Stimulated activated CD8-positive, alpha-beta memory T cell treated with anti-CD3 and anti-CD28 coated beads, Interleukin-7, amount 100 ng/mL, for 24 hours (primary cell): ENCODE results near the gene TMEM248.
"Not testable (repeated sequence)": the region's sequence is repeated elsewhere in the genome, so short reads cannot be mapped to it uniquely, and the experiment has no call there.

Source experiments
- DNase-seq: peaks from one replicate; pipeline ENCODE4 v3.0.0-alpha.2; 2020; ENCODE audit warnings: low read depth

Gene TMEM248

DNA sequence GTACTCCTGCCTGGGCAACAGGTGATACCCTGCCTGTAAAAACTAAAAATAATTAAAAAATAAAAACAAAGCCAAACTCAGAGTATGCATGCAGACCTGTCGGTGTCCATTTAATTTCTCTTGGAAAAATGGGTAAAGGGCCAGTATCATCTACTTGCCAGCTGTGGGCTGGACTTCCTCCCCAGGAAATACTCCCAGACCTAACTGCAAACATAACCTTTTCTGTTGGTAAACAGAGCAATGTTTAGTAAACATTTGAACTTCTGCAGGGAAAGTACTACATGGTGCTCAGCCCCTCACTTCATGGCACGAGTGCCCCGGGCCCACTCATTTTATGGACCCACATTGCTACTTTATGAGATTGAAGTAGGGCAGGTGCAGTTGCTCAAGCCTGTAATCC is 10.2 kb upstream of the TMEM248 start:
- no peak for DNase-seq

DNA sequence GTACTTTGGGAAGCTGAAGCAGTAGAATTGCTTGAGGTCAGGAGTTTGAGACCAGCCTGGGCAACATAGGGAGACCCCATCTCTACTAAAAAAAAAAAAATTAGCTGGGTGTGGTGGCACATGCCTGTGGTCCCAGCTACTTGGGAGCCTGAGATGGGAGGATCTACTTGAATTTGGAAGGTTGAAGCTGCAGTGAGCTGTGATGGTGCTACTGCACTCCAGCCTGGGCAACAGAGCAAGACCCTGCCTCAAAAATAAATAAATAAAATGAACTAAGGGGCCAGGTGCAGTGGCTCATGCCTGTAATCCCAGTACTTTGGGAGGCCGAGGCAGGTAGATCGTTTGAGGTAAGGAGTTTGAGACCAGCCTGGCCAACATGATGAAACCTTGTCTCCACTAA is 9.8 kb upstream of the TMEM248 start:
- DNase-seq, result not testable (repeated sequence)

DNA sequence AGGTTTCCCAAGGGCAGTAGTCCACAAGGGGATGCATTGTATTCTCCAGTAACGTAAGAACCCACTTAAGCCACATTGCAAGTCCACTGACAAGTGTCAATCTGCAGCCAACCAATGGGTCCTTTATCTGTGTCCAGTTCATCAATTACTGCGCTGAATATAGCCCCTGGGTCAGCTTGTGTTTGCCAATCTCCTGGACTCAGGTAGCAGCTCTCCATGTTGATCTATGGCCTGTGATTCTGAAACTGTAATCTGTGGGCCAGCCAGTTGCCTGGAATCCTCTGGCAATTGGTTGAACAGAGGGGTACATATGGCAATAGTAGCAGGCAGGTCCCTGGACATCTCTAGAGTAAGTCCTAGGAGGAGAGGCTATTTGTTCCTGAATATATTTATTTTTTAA is 8.8 kb upstream of the TMEM248 start:
- DNase-seq, result no peak

DNA sequence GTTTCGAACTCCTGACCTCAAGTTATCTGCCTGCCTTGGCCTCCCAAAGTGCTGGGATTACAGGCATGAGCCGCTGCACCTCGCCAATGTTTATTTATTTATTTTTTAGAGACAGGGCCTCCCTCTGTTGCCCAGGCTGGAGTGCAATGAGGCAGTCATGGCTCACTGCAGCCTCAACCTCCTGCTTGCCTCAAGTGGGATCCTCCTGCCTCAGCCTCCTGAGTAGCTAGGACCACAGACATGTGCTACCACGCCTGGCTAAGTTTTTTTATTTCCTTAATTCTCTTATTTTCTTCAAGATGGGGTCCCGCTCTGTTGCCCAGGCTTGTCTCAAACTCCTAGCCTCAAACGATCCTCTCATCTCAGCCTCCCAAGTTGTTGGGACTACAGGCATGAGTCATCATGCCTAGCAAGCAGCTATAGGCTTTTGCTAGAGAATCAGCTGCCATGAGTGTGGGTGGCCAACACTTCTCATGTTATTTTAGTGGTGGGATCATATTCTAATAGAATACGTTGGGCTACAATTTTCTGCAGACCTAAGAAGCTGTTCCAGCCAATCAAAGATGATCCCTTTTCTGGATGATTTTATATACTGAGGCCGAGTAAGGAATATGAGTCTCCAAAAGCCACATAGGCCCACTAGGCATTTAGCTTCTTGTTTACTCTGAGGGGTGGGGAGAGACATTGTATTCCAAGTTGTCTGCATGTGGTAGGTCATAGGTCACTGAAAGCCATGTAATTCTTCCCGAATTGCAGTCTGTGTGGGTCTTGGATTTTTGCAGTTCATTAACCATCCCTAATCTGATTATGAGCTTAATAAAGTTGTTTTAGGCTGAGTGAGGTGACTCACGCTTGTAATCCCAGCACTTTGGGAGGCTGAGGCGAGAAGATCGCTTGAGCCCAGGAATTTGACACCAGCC is 7.6 kb upstream of the TMEM248 start:
- no peak for DNase-seq

DNA sequence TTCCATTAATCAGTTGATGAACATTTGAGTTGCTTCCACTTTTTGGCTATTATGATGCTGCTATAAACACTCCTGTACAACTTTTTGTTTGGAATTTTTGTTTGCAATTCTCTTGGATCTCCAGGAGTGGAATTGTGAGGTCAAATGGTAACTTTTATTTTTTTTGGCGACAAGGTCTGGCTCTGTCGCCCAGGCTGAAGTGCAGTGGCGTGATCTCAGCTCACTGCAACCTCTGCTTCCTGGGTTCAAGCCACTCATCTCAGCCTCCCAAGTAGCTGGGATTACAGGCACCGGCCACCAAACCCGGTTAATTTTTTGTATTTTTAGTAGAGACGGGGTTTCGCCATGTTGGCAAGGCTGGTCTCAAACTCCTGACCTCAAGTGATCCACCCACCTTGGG is 3.1 kb upstream of the TMEM248 start:
- not testable (repeated sequence) for DNase-seq

DNA sequence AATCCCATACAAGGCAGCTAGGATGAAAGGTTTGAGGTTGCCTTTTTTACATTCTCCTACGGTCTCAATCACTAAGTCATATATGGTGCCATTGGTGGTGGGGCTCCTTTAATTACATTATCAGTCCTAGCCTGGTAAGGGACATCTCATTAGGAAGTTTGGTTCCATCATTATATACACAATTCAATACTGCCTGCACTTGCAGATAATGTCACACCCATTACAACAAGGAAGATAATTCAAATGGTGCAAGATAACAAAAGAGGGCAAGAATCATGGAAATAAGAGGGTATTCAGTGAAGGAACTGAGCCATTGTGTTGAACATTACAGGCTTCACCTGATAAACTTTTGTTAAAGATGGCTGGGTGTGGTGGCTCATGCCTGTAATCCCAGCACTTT is 1.7 kb upstream of the TMEM248 start:
- DNase-seq, result no peak

DNA sequence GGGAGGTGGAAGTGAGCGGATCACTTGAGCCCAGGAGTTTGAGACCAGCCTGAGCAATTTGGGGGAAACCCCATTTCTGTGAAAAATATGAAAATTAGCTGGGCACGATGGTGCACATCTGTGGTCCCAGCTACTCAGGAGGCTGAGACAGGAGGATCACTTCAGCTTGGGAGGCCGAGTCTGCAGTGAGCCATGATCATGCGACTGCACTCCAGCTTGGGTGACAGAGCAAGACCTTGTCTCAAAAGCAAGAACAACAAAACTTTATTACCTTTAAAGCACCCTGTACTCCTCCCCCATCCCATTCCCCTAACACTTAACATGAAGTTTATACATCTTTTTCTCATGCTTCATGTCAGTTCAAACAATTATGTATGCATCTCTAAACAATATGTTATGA is 1.3 kb upstream of the TMEM248 start:
- DNase-seq, result no peak

DNA sequence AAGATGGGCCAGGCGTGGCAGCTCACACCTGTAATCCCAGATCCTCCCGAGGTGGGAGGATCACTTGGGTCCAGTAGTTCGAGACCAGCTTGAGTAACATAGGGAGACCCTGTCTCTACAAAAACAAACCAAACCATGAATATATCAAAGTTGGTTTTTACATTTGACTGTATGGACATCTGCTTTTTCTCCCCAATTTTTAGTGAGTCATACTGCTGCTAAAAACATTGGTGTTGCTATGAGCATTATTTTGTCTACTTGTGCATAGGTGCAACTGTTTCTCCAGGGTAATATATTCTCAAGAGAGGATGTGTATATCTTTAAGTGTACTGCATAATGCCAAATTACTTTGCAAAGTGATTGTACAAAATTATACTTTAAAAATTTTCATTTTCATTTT is 769 bp upstream of the TMEM248 start:
- no peak for DNase-seq

DNA sequence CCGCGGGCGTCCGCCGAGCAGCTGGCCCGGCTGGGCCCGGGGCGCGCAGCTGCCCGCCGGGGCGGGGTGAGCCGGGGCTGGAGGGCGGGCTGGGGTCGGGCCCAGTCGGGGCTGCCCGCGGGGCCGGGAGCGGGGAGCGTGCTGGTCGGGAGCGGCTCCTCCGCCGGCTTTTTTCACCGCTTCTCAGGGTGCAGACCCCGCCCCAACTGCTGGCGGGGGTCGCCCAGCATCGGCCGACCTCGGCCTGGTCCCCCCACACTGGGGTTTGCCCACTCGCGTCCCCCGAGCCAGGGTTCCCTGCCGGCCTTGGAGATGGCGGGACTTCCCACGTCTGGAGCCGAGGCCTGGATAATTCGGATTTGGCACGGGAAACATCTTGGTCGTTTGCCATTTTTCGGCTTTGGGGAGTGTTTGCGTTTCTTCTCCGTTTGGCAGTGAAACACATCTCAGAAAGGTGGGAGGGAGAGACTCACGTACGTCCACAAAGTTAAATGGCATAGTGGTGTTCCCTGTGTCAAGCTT is 432 bp downstream of the TMEM248 start:
- no peak for DNase-seq

DNA sequence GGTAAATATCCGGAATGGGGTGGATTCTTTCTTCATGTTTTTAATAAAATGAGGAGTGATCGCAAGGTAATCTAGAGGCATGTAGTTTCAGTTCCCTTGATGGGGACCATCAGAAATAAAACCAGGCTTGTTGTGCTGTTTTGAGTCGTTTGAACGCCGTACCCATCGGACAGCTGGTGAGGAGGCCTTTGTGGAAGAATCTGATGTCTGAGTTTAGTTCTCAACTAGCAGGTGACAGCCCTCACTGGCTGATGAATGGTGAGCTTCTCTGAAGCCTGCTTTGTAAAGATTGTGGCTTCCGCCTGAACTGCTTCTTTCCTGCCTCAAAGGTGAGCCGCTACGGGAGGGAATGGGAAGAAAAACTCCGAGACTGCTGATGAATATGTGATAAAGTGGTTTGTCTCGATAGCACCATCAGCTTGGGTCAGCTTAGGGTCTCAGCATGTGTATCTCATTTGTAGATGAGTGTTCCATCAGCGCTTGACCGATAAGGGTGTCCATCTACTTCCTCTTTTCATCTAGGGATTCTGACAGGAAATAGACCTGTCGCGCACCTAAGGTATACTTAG is 977 bp downstream of the TMEM248 start:
- no peak for DNase-seq

DNA sequence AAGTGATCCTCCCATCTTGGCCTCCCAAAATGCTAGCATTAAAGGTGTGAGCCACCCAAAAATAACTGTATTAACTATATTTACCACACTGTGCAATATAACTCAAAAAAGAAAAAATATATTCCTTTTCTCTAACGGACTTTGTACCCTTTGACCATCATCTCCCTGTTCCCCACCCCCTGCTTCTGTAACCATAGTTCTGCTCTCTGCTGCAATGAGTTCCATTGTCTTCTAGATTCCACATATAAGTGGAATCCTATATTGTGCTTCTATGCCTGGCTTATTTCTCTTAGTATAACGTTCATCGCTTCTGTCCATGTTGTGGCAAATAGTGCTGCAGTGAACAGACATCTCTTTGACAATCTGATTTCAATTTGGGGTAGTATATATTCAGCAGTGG is 4.2 kb downstream of the TMEM248 start:
- no peak for DNase-seq

DNA sequence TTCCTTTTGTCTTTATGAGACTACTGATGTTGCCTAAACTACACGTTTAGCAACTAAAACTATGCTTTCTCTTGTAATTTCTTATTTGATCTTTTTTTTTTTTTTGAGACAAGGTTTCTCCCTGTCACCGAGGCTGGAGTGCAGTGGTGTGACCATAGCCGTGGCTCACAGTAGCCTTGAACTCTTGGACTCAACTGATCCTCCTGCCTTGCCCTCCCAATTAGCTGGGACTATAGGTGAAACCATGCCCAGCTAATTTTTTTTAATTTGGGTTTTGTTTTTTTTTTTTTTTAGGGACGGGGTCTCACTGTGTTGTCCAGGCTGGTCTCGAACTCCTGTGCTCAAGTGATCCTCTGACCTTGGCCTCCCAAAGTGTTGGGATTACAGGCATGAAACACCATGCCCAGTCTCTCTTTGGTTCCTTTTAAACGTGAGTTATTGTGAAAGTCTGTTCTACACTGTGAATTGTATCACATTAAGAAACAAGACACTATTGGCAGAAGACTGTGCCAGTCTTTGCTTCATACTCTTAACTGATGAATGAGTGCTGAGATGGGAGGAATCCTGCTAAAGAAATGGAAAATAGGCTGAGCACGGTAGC is 6.4 kb downstream of the TMEM248 start:
- DNase-seq, result no peak

DNA sequence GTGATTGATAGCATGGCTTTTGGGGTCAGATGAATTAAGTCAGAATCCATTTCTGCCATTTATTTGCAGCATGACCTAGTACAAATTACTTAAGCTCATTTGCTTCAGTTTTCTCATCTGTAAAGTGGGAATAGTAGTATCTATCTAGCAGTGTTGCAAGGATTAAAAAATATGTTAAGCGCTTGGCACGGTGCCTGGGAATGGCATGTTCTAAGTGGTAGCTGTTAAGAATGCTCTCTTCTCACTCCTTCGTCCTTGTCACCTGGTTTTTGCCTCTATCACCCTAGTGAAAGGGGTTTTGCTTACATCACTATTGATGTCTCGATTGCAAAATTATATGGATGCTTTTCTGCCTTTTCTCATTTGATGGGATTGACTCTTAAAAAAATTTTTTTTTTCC is 7.4 kb downstream of the TMEM248 start:
- DNase-seq, result no peak

DNA sequence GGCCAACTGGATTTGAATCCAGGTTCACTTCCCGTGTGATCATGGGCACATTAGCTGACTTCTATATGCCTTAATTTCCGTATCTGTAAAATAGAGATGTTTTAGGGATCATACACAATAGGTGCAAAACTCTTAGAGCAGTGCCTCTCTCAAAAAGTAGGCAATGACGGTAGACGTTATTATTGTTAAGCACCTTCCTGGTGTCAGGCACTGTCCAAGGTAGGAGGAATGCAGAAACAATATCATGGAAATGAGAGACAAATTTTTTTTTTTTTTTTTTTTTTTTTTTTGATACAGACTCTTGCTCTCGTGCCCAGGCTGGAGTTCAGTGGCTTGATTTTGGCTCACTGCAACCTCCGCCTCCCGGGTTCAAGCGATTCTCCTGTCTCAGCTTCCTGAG is 8.1 kb downstream of the TMEM248 start:
- DNase-seq, result no peak

DNA sequence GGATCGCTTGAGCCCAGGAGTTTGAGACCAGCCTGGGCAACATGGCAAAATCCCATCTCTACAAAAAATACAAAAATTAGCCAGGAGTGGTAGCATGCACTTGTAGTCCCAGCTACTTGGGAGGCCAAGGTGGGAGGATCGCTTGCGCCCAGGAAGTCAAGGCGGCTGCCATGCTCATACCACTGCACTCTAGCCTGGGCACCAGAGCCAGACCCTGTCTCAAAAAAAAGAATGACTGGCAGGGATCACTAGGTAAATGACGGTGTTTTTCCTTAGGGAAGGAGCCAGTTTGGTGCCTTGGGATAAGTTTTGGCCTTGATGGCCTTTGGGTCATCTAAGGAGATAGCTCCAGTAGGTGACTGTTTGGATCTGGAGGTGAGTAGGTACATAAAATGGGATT is 8.9 kb downstream of the TMEM248 start:
- no peak for DNase-seq

DNA sequence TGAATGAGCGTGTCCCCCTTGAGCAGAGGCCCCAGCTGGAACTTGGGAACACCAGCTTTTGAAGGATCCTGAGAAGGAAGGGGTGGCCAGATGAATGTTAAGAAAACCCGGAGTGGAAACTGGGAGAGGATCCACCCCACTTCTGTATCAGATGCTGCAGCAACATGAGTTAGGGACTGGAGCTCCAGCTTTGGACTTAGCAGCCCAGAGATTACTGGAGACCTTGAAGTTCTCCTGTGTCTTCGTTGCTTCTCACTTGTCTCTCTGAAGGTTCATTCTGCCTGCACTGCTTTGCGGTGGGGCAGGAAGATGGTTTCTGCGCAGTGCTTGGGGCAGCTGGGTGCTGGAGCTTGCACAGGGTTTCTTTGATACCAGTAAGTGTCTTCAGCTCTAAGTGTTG is 9.3 kb downstream of the TMEM248 start:
- DNase-seq, result no peak

DNA sequence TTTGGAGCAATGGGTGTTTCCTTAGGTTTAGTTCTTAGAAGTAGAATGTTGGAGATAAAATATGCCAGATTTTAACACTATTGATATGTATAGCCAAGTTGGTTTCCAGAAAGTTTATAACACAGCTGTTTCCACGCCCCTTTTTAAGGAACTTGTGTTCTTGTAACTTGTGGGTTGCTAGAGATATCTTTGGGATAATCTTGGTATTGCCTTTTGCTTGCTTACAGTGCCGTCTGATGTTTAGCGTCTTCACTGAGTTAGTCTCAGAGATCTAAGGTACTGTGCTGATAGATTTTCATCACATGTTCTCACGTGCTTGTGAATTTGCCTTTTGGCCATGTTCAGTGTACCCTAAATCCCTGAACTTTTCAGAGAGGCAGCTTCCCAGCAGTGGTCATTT is 12.4 kb downstream of the TMEM248 start:
- DNase-seq, result no peak

DNA sequence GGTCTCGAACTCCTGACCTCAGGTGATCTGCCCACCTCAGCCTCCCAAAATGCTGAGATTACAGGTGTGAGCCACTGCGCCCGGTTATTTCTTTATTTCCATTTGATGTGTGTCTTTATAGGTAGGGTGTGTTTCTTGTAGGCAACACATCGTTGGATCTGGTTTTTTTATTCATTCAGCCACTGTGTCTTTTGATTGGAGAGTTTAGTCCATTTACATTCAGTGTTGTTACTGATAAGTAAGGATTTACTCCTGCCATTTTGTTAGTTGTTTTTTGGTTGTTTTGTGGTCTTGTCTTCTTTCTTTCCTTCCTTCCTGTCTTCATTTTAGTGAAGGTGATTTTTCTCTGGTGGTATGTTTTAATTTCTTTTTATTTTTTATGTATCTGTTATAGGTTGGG is 16.9 kb downstream of the TMEM248 start:
- no peak for DNase-seq

DNA sequence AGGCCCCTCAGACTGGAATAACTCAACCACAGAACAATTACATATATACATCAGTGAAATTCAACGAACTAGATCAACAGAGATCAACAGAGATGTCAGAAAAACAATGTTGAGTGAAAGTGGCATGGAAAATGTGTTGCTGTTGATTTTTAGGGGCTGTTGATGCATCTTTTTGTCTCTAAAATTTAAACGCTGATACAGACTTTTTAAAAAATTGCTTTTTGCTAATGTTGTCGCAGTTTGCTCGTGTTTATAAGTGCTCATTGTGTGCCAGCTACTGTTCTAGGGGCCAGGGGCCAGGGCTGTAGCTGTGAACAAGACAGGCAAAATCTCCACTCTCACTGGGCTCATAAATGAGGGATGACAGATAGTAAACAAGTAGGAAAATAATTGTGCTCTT is 18.3 kb downstream of the TMEM248 start:
- no peak for DNase-seq

DNA sequence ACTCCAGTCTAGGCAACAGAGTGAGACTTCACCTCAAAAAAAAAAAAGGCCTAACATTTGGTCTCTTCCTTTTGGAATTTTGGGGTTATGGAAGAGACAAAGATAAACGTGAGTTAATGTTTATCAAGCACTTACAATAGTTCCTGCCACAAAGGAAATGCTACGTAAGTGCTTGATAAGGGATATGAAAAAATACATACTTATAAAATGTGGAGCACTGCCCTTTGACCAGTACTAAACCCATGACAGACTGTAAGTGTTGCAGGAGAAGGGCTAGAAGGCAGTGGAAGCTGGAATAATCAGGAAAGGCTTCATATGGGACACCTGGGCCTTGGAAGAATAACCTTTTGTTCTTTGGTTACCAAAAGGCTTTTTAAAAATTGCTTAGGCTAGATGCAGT is 25.5 kb downstream of the TMEM248 start:
- no peak for DNase-seq

DNA sequence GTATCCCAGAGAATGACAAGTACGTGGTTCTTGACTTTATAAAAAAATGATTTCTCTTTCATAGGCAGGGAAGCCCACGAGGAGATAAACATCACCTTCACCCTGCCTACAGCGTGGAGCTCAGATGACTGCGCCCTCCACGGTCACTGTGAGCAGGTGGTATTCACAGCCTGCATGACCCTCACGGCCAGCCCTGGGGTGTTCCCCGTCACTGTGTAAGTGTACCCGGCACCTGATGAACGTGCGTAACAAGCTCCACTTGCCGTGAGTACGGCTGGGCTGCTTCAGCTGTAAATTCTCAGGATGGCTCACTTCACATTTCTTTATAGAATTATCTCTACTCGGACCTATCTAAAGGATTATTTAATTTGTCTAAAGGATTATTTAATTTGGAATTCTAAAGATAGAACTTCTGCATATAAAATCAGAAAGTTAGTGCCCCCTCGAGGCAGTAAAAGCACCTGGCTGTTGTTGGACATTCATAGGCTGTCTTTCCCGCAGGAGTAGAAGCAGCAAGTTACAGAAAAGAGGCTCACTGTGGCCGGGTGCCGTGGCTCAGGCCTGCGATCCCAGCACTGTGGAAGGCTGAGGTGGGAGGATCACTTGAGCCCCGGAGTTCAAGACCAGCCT is 27.6 kb downstream of the TMEM248 start:
- DNase-seq, result no peak

DNA sequence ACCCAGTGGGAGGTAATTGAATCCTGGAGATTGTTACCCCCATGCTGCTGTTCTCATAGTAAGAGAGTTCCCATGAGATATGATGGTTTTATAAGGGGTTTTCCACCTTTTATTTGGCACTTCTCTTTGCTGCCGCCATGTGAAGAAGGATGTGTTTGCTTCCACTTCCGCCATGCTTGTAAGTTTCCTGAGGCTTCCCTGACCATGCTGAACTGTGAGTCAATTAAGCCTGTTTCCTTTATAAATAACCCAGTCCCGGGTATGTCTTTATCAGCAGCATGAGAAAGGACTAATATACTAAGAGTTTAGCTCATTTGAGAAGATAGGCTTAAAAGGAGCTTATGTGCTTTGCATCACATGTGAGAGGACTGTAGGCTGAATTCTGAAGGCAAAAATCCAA is 29.3 kb downstream of the TMEM248 start:
- no peak for DNase-seq

DNA sequence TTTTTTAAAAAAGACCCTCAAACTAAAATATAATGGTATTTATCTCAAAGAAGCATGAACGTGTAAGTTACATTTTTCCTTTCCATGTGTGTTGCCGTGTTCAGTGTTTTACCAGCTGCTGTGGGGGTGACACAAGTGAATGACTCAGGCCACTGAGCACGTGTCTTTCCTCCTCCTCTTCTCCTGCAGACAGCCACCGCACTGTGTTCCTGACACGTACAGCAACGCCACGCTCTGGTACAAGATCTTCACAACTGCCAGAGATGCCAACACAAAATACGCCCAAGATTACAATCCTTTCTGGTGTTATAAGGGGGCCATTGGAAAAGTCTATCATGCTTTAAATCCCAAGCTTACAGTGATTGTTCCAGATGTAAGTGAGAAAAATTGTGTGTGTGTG is 29.7 kb downstream of the TMEM248 start:
- no peak for DNase-seq
